D721Med (cell line): ENCODE measurements around the gene SPRED2.

Experiments used
- DNase-seq: peaks from one replicate; pipeline ENCODE4 v3.0.0; 2011; ENCODE audit warnings: low spot score; ENCODE audit not compliant: insufficient read length
- FAIRE-seq: peaks from 2 replicates; lab custom pipeline; 2011; peaks lifted over from hg19 to GRCh38; lab: Jason Lieb, UNC
- TF ChIP-seq, protein P1 (sequence below): IDR thresholded peaks from 2 replicates; pipeline ENCODE4 v1.5.1; 2012; ENCODE audit warnings: mild to moderate bottlenecking, control low read depth; ENCODE audit not compliant: insufficient read depth; ENCODE audit errors: missing control alignments

Gene SPRED2

DNA sequence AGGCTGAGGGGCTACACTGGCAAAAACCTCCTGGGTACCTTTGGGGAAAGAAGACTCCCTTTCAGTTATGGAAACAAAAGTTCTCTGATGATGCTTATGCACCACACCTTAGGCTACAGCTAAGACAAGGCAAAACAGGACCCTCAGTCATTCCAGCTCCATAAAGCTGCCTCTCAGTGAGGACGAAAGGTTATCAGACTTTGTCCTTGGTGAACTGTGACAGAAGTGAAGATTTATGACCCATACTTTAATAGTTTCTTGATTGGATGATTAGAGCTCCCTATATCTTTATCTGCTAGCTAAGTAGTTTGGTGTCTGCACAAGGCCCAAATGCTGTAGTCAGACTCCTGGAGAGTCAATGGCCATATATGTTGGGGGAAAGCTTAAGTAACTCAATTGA, 40.6 kb upstream of the SPRED2 start:
- TF ChIP-seq, protein P1, sequence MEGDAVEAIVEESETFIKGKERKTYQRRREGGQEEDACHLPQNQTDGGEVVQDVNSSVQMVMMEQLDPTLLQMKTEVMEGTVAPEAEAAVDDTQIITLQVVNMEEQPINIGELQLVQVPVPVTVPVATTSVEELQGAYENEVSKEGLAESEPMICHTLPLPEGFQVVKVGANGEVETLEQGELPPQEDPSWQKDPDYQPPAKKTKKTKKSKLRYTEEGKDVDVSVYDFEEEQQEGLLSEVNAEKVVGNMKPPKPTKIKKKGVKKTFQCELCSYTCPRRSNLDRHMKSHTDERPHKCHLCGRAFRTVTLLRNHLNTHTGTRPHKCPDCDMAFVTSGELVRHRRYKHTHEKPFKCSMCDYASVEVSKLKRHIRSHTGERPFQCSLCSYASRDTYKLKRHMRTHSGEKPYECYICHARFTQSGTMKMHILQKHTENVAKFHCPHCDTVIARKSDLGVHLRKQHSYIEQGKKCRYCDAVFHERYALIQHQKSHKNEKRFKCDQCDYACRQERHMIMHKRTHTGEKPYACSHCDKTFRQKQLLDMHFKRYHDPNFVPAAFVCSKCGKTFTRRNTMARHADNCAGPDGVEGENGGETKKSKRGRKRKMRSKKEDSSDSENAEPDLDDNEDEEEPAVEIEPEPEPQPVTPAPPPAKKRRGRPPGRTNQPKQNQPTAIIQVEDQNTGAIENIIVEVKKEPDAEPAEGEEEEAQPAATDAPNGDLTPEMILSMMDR: no peak
- FAIRE-seq (no peak), DNase-seq (no peak)

DNA sequence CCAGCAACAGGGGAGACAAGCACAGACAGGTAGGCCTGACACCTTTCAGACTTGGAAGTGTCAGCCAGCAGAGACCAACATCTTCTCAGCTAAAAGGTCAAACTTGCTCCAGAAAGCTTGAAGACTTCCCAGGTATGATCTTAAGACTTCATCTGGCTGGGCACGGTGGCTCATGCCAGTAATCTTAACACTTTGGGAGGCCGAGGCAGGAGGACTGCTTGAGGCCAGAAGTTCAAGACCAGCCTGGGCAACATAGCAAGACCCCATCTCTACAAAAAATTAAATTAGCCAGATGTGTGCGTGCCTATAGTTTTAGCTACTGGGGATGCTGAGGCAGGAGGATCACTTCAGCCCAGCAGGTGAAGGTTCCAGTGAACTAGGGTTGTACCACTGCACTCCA, 39.0 kb upstream of the SPRED2 start:
- DNase-seq (no peak), FAIRE-seq (no peak)
- TF ChIP-seq, protein P1: no peak

DNA sequence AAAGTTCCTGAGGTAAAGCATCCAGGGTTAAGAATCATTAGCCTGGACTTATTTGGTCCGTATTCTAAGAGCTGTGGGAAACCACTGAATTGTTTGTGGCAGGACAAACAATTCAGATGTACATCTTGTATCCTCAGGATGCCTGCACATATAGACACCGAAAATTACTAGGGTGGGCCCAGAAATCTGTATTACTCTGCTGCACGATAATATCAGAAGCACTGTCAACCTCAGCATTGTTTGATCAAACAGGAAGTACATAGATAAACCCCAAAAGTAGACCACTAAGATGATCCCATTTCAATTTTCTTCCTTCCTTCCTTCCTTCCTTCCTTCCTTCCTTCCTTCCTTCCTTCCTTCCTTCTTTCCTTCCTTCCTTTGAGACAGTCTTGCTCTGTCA, 34.2 kb upstream of the SPRED2 start:
- FAIRE-seq (no peak), DNase-seq (no peak)
- TF ChIP-seq, protein P1: no peak

DNA sequence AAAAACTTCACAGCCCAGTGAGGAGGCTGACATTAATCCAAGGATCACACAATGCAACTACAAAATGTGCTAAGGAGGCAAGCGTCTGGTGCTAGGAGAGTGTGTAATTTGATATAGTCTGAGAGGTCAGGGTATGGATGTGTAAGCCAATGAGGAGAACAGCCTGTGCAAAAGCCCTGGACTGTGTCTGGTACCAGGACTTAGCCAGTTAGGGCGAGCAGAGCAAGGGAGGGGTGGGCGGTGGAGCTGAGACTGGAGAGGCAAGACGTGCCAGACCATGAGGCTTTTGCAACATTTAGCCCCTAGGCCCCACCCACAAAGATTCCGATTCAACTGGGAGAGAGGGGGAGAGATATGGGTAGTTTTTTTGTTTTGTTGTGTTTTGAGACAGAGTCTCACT, 33.5 kb upstream of the SPRED2 start:
- DNase-seq: no peak
- TF ChIP-seq, protein P1: no peak
- no peak for FAIRE-seq

DNA sequence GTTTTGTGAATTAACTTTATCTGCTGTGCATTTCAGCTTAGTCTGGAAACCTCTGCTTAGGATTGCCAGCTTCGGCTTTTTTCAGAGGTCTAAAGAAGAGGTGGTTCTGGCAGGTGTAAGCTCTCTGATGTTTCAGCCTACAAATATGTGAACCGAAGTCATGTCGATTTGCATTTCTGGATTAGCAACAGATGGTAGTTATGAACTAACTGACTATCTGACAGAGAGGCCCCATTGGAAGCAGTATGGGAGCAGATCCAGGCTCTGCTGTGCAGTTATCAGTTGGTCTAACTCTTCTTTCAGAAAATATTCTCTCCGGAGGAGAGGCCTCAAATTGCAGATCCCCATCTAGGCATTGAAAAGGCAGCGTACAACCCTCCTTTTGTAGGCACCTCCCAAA, 32.7 kb upstream of the SPRED2 start:
- TF ChIP-seq, protein P1: no peak

DNA sequence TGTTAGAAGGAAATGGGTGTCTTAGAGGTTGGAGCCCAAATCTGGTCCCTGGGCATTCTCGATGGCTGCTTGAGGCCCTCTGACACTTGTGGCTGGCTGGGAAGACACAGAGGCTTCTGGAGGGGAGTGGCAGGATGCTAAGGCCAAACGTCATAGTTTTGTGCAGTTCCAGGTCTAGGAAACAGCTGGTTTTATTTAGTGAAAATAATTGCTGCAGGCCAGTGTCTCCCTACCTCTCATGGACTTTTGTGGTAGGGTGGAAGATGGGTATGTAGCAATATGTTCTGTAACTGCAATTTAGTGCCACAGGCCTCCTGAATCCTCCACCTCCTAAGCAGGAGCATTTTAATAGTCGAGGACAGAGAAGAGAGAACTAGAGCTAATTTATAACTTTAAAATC, 32.2 kb upstream of the SPRED2 start:
- TF ChIP-seq, protein P1: no peak
- FAIRE-seq (no peak), DNase-seq (no peak)

More for the DNA sequence above, 32.7 kb upstream of the SPRED2 start:
- FAIRE-seq (no peak), DNase-seq (no peak)

DNA sequence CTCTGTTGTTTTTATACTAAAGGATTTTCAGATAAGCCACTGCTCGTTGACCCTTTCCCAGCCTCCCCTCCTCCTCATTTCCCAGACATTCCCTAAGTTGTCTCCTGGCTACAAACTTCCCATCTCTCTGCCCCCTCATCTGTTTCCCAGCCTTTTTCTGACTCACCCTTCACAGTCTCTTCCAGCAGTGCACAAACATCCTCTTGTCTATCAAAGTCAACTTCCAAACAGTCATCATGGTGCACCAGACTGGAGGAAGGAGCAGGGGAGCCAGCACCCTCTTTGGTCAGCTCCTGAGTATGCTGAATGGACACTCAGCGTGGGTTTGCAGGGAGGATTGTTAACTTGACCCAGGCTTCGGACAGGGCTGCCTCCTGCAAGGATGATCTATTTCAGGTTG, 26.6 kb upstream of the SPRED2 start:
- TF ChIP-seq, protein P1: no peak
- DNase-seq (no peak), FAIRE-seq (no peak)
